ENCODE measurements around the gene RPS25.

DNA sequence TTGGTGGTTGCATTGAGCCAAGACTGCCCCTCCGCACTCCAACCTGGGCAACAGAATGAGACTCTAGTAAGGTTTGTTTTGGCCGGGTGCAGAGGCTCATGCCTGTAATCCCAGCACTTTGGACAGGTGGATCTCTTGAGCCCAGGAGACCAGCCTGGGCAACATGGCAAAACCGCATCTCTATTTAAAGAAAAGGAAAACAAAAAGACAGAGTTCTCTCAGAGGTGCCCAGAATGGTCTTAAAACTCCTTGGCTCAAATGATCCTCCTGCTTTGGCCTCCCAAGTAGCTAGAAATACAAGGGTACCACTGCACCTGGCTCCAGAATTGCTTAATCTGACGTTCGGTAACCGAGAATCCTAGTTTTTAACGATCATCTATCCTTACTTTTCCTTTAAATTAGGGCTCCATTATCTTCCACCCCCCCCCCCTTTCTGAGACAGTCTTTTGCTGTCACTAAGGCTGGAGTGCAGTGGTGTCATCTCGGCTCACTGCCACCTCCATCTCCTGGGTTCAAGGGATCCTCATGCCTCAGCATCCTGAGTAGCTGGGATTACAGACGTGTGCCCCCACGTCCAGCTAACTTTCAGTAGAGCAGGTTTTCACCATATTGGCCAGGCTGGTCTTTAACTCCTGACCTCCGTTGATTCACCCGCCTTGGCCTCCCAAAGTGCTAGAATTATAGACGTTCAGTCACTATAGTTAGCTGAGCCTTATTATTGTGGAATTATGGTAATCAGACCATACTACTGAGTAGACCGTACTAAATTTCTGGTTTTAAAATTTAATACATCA lies 1.7 kb downstream of the RPS25 start:
- TF ChIP-seq, protein P1, sequence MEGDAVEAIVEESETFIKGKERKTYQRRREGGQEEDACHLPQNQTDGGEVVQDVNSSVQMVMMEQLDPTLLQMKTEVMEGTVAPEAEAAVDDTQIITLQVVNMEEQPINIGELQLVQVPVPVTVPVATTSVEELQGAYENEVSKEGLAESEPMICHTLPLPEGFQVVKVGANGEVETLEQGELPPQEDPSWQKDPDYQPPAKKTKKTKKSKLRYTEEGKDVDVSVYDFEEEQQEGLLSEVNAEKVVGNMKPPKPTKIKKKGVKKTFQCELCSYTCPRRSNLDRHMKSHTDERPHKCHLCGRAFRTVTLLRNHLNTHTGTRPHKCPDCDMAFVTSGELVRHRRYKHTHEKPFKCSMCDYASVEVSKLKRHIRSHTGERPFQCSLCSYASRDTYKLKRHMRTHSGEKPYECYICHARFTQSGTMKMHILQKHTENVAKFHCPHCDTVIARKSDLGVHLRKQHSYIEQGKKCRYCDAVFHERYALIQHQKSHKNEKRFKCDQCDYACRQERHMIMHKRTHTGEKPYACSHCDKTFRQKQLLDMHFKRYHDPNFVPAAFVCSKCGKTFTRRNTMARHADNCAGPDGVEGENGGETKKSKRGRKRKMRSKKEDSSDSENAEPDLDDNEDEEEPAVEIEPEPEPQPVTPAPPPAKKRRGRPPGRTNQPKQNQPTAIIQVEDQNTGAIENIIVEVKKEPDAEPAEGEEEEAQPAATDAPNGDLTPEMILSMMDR (IDR thresholded peaks at IDR 0.05 in 2 of 3, conservative IDR thresholded peaks at IDR 0.05 in 1 of 3; ENCODE audit: control insufficient read depth in 2 of 3, extremely low read depth in 1 of 3, insufficient read depth in 1 of 3, low read depth in 3 of 3, low read length in 3 of 3), result no peak
- TF ChIP-seq CBX5 (IDR thresholded peaks at IDR 0.05; ENCODE audit: low read depth) (no peak), IRF4 (IDR thresholded peaks at IDR 0.05; ENCODE audit: low read depth, low read length) (no peak), ZSCAN29 (IDR thresholded peaks at IDR 0.05) (no peak), MYC (IDR thresholded peaks at IDR 0.05; ENCODE audit: insufficient read depth, insufficient read length, insufficient replicate concordance, low read length, severe bottlenecking) (no peak), MEF2A (IDR thresholded peaks at IDR 0.05; ENCODE audit: insufficient read depth, low read depth, low read length) (no peak), NRF1 (conservative IDR thresholded peaks at IDR 0.05; ENCODE audit: low read depth, low read length) (no peak)
- TF ChIP-seq, protein P2, sequence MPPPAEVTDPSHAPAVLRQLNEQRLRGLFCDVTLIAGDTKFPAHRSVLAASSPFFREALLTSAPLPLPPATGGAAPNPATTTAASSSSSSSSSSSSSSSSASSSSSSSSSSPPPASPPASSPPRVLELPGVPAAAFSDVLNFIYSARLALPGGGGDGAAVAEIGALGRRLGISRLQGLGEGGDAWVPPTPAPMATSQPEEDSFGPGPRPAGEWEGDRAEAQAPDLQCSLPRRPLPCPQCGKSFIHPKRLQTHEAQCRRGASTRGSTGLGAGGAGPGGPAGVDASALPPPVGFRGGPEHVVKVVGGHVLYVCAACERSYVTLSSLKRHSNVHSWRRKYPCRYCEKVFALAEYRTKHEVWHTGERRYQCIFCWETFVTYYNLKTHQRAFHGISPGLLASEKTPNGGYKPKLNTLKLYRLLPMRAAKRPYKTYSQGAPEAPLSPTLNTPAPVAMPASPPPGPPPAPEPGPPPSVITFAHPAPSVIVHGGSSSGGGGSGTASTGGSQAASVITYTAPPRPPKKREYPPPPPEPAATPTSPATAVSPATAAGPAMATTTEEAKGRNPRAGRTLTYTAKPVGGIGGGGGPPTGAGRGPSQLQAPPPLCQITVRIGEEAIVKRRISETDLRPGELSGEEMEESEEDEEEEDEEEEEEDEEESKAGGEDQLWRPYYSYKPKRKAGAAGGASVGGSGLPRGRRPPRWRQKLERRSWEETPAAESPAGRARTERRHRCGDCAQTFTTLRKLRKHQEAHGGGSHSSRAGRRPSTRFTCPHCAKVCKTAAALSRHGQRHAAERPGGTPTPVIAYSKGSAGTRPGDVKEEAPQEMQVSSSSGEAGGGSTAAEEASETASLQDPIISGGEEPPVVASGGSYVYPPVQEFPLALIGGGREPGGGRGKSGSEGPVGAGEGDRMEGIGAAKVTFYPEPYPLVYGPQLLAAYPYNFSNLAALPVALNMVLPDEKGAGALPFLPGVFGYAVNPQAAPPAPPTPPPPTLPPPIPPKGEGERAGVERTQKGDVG (CRISPR knock-in tag; IDR thresholded peaks at IDR 0.05), result no peak
